ENCODE data around the gene AKAP12. TPM values are rescaled to one million over a fixed set of nuclear protein-coding genes. Genes with fewer than 3 reads are reported as not detected.

Gene AKAP12
- polyA plus RNA-seq, 1 donor from 2014 or later = 21.5 TPM

GRCh38 chr6:151207674-151208073, 32.1 kb upstream of the AKAP12 start:
- H3K9me2 ChIP-seq (ENCODE audit: insufficient read depth, low read length) = no peaks in the 10 kb centered on the region

GRCh38 chr6:151209071-151209831, 30.5 kb upstream of the AKAP12 start:
- H3K27ac ChIP-seq (ENCODE audit: low read length) = peak overlapping the region; percentile 48
- H3K79me2 ChIP-seq (replicated peaks; ENCODE audit: insufficient read depth, low read length) = no peaks in the 10 kb centered on the region
- TF ChIP-seq CTCF (IDR thresholded peaks at IDR 0.05; ENCODE audit: poor library complexity, severe bottlenecking) (no peak), SMC3 (conservative IDR thresholded peaks at IDR 0.05; ENCODE audit: poor library complexity) (no peak), EP300 (conservative IDR thresholded peaks at IDR 0.05; ENCODE audit: poor library complexity, severe bottlenecking) (no peak), REST (IDR thresholded peaks at IDR 0.05; ENCODE audit: borderline replicate concordance) (no peak)

More at GRCh38 chr6:151207674-151208073, 32.1 kb upstream of the AKAP12 start:
- H2AFZ ChIP-seq (ENCODE audit: low read depth, low read length) = no peak overlapping the region
- H3K36me3 ChIP-seq (ENCODE audit: insufficient read depth, low read length) = no peaks in the 10 kb centered on the region
- no peaks in the 10 kb centered on the region for H3K27me3 ChIP-seq (ENCODE audit: insufficient read depth, low read depth, low read length)
- no peaks in the 10 kb centered on the region for H3K79me2 ChIP-seq (replicated peaks; ENCODE audit: insufficient read depth, low read length)
- TF ChIP-seq TAF1 (IDR thresholded peaks at IDR 0.05; ENCODE audit: low read depth) = no peak
- no peak for TF ChIP-seq REST (IDR thresholded peaks at IDR 0.05; ENCODE audit: borderline replicate concordance)
- TF ChIP-seq CTCF (IDR thresholded peaks at IDR 0.05; ENCODE audit: poor library complexity, severe bottlenecking) = no peak
- no peak for TF ChIP-seq EP300 (conservative IDR thresholded peaks at IDR 0.05; ENCODE audit: poor library complexity, severe bottlenecking)
- no peak for TF ChIP-seq RAD21 (conservative IDR thresholded peaks at IDR 0.05)
- TF ChIP-seq SMC3 (conservative IDR thresholded peaks at IDR 0.05; ENCODE audit: poor library complexity) = no peak
- TF ChIP-seq MXI1 (conservative IDR thresholded peaks at IDR 0.05; ENCODE audit: poor library complexity, severe bottlenecking) = no peak
- TF ChIP-seq POLR2AphosphoS5 (IDR thresholded peaks at IDR 0.05) = no peak
- TF ChIP-seq EZH2 (IDR thresholded peaks at IDR 0.05; ENCODE audit: borderline replicate concordance, insufficient read depth, low read length, poor library complexity, severe bottlenecking) = no peak
- no peak overlapping the region for H3K9ac ChIP-seq (ENCODE audit: low read length)
- no peak overlapping the region for H3K4me3 ChIP-seq (ENCODE audit: low read length)
- H3K4me2 ChIP-seq (ENCODE audit: low read length) = no peak overlapping the region
- no peaks in the 10 kb centered on the region for H4K20me1 ChIP-seq (ENCODE audit: insufficient read depth)
- H3K9me3 ChIP-seq (ENCODE audit: low read length) = no peaks in the 10 kb centered on the region
- no peaks in the 10 kb centered on the region for H3F3A ChIP-seq (ENCODE audit: insufficient read depth, low read length, poor library complexity, severe bottlenecking)
- no peak overlapping the region for H3K27ac ChIP-seq (ENCODE audit: low read length)

More at GRCh38 chr6:151209071-151209831, 30.5 kb upstream of the AKAP12 start:
- H3K27me3 ChIP-seq (ENCODE audit: insufficient read depth, low read depth, low read length) = no peaks in the 10 kb centered on the region
- no peak overlapping the region for H3K4me2 ChIP-seq (ENCODE audit: low read length)
- H3K9me3 ChIP-seq (ENCODE audit: low read length) = no peaks in the 10 kb centered on the region
- no peaks in the 10 kb centered on the region for H3F3A ChIP-seq (ENCODE audit: insufficient read depth, low read length, poor library complexity, severe bottlenecking)
- no peak overlapping the region for H3K4me3 ChIP-seq (ENCODE audit: low read length)
- H3K36me3 ChIP-seq (ENCODE audit: insufficient read depth, low read length) = no peaks in the 10 kb centered on the region
- H2AFZ ChIP-seq (ENCODE audit: low read depth, low read length) = peak overlapping the region; percentile 17
- no peaks in the 10 kb centered on the region for H3K9me2 ChIP-seq (ENCODE audit: insufficient read depth, low read length)
- no peaks in the 10 kb centered on the region for H4K20me1 ChIP-seq (ENCODE audit: insufficient read depth)
- peak overlapping the region; percentile 32 for H3K9ac ChIP-seq (ENCODE audit: low read length)

All from neural cell (in vitro differentiated cells).